HT1080 (cell line): ENCODE results near the gene KIF21B. TPM values are rescaled to one million over a fixed set of nuclear protein-coding genes. Genes with fewer than 3 reads are reported as not detected.

Experiments
- DNase-seq: peaks from one replicate; pipeline ENCODE4 v3.0.0-alpha.2; 2015; ENCODE audit warnings: low read depth
- total RNA-seq: library from RNA; depleted of rRNA; stranded (reverse); fragments of >200 nt; shearing (Covaris generic); gene quantifications from 2 replicates; pipeline ENCODE4 v1.2.3, GENCODE V29; 2014

Gene KIF21B
- total RNA-seq, 1 experiment from 2014 or later: 5.2 TPM

DNA sequence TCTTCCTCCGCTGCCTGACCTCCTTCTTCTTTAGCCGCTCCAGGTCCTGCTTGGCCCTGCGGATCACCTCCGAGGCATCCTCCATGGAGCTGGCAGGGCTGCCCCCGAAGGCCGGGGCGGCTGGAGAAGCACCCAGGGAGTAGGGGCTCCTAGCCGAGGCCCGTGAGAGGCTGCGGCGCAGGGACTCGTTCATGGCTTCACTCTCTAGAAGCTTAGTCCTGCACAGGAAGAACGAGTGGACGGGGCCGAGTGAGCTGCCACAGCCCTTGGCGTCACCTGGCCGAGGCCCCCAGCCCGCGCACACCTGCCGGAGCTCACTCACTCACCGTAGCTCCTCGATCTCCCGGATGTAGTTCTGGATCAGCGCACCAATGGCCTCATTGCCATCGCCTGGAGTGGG lies 23.1 kb downstream of the KIF21B start:
- DNase-seq: no peak

- no peak for DNase-seq
These were observed 23.8 kb downstream of the KIF21B start for GRCh38 chr1:200999667-201000066.

- no peak for DNase-seq
These were observed 25.2 kb downstream of the KIF21B start for GRCh38 chr1:200998323-200998722.

DNA sequence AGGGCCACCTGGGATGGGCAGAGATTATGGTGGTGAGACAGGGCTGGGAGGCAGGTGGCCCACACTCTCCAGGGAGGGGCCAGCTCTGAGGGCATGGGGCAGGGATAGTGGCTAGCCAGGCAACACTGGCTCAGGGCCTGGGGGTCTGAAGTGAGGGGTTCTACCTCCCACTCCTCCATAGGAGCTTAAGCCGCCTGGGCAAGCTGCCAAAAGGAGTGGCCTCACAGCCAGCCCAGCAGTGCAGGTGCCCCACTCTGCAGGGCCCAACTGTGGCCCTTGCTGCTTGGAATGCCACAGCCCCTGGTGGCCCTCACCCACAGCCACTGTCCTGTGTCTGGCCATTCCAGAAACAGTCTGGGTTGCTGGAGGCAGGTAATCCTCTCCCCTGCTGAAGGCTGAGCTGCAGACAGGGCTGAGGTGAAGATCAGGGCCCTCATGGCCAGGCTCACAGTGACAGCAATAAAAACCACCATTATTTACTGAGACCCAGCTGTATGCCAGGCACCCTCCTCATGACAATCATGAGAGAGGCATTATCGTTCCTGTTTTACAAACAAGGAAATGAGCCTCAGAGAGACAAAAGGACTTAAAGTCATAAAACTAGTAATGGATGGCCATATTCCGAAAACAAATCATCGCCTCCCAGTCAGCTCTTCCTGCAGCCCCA lies 31.0 kb downstream of the KIF21B start:
- no peak for DNase-seq

- no peak for DNase-seq
These were observed 32.4 kb downstream of the KIF21B start for GRCh38 chr1:200991097-200991614.

DNA sequence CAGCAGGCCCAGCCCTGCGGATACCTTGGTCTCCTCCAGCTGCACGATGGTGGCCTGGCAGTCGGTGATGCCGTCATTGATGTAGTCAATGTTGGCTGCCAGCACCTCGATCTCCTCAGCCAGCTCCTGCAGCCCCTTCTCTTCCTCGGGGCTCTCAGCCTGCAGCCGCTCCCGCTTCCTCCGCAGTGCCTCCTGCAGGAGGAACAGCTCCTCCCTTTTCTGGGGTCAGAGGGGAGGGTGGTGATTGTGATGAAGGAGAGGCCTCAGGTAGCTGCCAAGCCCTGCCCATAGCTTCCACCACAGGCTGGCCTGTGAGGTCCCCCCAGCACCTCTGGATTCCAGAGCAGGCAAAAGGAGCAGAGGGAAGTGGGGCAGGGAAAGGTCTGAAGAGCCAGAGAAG lies 33.4 kb downstream of the KIF21B start:
- no peak for DNase-seq

GRCh38 chr1:200989337-200989736 lies 34.2 kb downstream of the KIF21B start:
- no peak for DNase-seq

GRCh38 chr1:200988693-200989092 lies 34.8 kb downstream of the KIF21B start:
- no peak for DNase-seq

GRCh38 chr1:200985481-200985880 lies 38.0 kb downstream of the KIF21B start:
- no peak for DNase-seq

- no peak for DNase-seq
These were observed 40.4 kb downstream of the KIF21B start for GRCh38 chr1:200983035-200983561.

DNA sequence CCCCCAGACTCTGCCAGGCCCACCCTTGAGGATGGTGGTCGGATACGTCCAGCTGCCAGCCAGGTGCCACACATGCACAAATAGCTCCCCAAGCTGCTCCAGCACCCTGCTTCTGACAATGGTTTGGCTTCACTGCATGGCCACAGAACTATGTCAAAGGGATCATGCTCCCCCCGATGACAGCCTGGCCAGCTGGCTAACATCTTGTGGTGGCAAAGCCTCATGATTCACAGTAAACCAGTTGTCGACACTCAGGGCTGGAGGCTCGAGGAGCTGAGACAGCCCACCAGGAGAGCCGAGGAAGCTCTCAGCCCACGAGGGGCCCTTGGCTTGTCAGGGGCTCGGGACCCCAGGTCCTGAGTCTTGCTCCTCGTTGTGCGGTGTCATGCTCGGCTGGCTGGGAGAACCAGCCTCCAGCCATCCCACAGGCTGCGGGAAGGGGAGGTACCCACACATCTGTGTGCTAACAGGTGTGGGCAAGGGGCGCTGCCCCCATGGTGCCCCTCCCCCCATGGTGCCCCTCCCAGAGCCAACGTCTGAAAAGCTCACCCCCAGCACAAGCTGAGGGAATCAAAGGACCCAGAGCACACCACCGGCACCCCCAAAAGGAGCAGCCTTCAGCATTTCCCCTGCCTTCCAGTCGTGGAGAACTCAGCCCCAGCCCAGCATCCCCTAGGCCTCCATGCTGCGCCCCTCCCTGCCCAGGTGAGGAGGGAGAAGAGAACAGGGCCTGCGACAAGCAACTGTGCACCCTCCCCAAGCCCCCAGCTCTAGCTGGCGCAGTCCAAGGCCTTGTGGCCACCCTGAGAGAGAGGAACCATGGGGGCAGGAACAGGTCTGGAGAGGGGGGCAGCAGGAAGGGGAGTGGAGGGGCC lies 41.2 kb downstream of the KIF21B start:
- no peak for DNase-seq

GRCh38 chr1:200981278-200981677 lies 42.2 kb downstream of the KIF21B start:
- DNase-seq: no peak

DNA sequence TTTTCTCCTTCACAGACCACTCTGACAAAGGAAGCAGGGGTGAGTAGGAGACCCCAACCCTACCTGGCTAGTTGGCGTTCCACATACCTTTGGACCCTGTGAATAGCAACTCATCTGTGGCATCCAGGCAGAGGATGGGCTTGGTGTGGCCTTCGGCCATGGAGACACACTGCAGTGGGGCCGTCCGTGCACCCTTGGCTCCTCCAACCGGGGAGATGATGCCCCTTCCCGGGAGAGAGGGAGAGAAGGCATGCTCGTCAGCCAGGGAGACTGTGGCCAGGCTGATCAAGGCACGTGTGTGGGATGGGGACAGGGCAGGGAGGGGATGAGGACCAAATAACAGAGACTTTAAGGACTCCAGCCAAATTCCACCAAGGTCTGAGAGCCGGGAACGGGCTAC lies 42.6 kb downstream of the KIF21B start:
- no peak for DNase-seq

DNA sequence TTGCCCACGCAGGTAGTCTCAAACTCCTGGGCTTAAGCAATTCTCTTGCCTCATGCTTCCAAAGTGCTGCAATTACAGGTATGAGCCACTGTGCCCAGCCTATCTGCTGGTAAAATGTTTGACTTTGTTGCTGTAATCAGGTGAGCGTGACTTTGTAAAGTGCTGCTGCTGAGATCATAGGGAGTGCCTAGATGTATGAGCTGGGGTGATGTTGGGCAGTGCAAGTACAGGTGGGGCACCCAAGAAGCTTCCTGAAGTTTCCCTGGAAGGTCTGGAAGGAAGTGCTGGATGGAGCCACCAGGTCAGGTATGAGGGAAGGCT lies 43.1 kb downstream of the KIF21B start:
- DNase-seq: no peak

GRCh38 chr1:200979574-200980451 lies 43.7 kb downstream of the KIF21B start:
- DNase-seq: peak; percentile 53

DNA sequence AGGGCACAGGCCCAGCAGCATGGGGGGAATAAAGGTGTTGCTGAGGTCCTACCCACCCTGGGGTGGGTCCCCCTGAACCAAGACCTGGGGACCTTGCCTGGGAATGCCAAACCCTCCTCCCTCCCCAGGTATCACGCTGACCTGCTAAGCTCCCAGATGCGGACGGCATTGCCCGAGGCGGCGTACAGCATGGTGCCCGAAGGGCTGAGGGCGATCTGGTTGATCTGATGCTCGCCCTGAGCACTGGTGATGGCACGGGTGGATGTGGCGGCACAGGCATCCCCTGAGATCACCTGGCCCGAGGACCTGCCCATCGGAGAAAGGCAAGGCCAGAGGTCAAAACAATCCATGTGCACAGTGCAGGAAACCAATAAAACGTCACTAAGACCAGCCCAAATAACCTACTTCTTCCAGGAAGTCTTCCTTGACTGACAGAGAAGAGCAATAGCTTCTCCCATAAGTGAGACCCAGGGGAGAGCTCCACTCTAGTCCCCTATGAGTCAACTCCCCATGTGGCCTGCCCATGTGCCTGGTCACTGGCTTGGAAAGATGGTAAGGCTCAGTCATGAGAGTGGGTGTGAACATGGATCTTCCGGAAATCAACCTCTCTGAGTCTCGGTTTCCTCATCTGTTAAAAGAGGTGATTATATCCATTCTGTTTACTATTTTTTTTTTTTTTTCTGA lies 46.3 kb downstream of the KIF21B start:
- no peak for DNase-seq

- DNase-seq: no peak
These were observed 46.9 kb downstream of the KIF21B start for GRCh38 chr1:200976634-200977033.

DNA sequence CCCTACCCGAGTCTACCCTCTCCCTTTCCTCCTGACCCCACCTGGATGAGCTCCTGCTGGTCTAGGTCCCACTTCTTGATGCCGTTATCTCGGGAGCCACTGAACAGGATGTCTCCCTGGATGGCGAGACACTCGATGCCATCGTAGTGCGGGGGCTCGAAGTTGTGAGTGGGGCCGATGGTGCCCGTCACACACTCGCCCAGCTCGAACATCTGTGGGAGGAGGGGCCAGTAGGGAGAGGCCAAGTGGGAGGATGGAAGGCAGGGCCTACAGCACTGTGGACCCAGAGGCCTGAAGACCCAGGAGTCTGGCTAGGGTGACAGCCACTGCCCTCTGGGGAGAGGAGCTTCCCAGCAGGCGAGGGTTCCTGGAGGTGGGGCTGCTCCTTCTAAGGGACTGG lies 48.1 kb downstream of the KIF21B start:
- DNase-seq: no peak

- no peak for DNase-seq
These were observed 48.8 kb downstream of the KIF21B start for GRCh38 chr1:200974711-200975110.

GRCh38 chr1:200973937-200974657 lies 49.4 kb downstream of the KIF21B start:
- DNase-seq: no peak
